H9 (cell line): ENCODE results near the gene NFKBIA. TPM values are rescaled to one million over a fixed set of nuclear protein-coding genes. Genes with fewer than 3 reads are reported as not detected.
A peak's percentile ranks its signal among the peaks of the same experiment; 100 is the strongest.

Experiments
- DNase-seq: peaks from one replicate; pipeline ENCODE4 v3.0.0-alpha.2; 2017
- H2AFZ ChIP-seq: one replicate; pipeline ENCODE4 v1.6.1; 2013; ENCODE audit warnings: mild to moderate bottlenecking, low read length, control low read depth, moderate library complexity
- H2AK5ac ChIP-seq: 2 replicates; pipeline ENCODE4 v1.6.1; 2013; ENCODE audit warnings: low read length, control low read depth, mixed read lengths; ENCODE audit not compliant: insufficient read length
- H2BK120ac ChIP-seq: one replicate; pipeline ENCODE4 v1.6.1; 2013; ENCODE audit warnings: low read depth, mild to moderate bottlenecking, low read length, control low read depth, inconsistent platforms; ENCODE audit not compliant: poor library complexity, severe bottlenecking
- H2BK12ac ChIP-seq: 2 replicates; pipeline ENCODE4 v1.6.1; 2013; ENCODE audit warnings: low read length, control low read depth, mixed read lengths, low read depth; ENCODE audit not compliant: insufficient read length
- H2BK15ac ChIP-seq: 2 replicates; pipeline ENCODE4 v1.6.1; 2013; ENCODE audit warnings: low read depth, low read length, control low read depth
- H2BK20ac ChIP-seq: one replicate; pipeline ENCODE4 v1.6.1; 2013; ENCODE audit warnings: low read depth, mild to moderate bottlenecking, low read length, control low read depth, inconsistent platforms; ENCODE audit not compliant: poor library complexity, severe bottlenecking
- H2BK5ac ChIP-seq: 2 replicates; pipeline ENCODE4 v1.6.1; 2013; ENCODE audit warnings: low read length, control low read depth, mixed read lengths; ENCODE audit not compliant: insufficient read length
- H3K14ac ChIP-seq: 2 replicates; pipeline ENCODE4 v1.6.1; 2013; ENCODE audit warnings: low read length, control low read depth; ENCODE audit not compliant: insufficient read depth
- H3K18ac ChIP-seq: 2 replicates; pipeline ENCODE4 v1.6.1; 2013; ENCODE audit warnings: low read depth, mild to moderate bottlenecking, mixed read lengths, low read length, control low read depth; ENCODE audit not compliant: insufficient read length
- H3K23ac ChIP-seq: 2 replicates; pipeline ENCODE4 v1.6.1; 2013; ENCODE audit warnings: low read length, control low read depth, mixed read lengths, low read depth; ENCODE audit not compliant: insufficient read length
- H3K23me2 ChIP-seq: 2 replicates; pipeline ENCODE4 v1.6.1; 2013; ENCODE audit warnings: low read depth, mild to moderate bottlenecking, mixed read lengths, low read length, control low read depth; ENCODE audit not compliant: insufficient read length, poor library complexity, severe bottlenecking
- H3K27ac ChIP-seq: 2 replicates; pipeline ENCODE4 v1.5.1; 2013; ENCODE audit warnings: low read length, control low read depth, mixed read lengths, low read depth; ENCODE audit not compliant: insufficient read length
- H3K27me3 ChIP-seq: 2 replicates; pipeline ENCODE4 v1.6.1; 2013; ENCODE audit warnings: low read length, control low read depth, inconsistent platforms; ENCODE audit not compliant: insufficient read depth
- H3K4ac ChIP-seq: 2 replicates; pipeline ENCODE4 v1.6.1; 2013; ENCODE audit warnings: low read depth, mild to moderate bottlenecking, control low read depth, inconsistent platforms, low read length, moderate library complexity
- H3K4me1 ChIP-seq: 2 replicates; pipeline ENCODE4 v1.6.1; 2013; ENCODE audit warnings: low read length, control low read depth, inconsistent platforms; ENCODE audit not compliant: insufficient read depth
- H3K4me2 ChIP-seq: 2 replicates; pipeline ENCODE4 v1.6.1; 2013; ENCODE audit warnings: low read length, control low read depth, mixed read lengths; ENCODE audit not compliant: insufficient read length, insufficient read depth
- H3K56ac ChIP-seq: 2 replicates; pipeline ENCODE4 v1.6.1; 2013; ENCODE audit warnings: low read depth, mild to moderate bottlenecking, mixed read lengths, low read length, control low read depth; ENCODE audit not compliant: insufficient read length
- H3K79me1 ChIP-seq: 2 replicates; pipeline ENCODE4 v1.6.1; 2013; ENCODE audit warnings: low read depth, mild to moderate bottlenecking, moderate library complexity, low read length, control low read depth, inconsistent platforms; ENCODE audit not compliant: insufficient read depth, poor library complexity, severe bottlenecking
- H3K79me2 ChIP-seq: 2 replicates; pipeline ENCODE4 v1.6.1; 2013; ENCODE audit warnings: low read length, control low read depth, inconsistent platforms; ENCODE audit not compliant: insufficient read depth
- H3K9ac ChIP-seq: 2 replicates; pipeline ENCODE4 v1.6.1; 2013; ENCODE audit warnings: low read length, control low read depth, mixed read lengths; ENCODE audit not compliant: insufficient read length; ENCODE audit errors: extremely low read depth
- H3K9me3 ChIP-seq: one replicate; pipeline ENCODE4 v1.6.1; 2013; ENCODE audit warnings: low read depth, low read length, inconsistent platforms; ENCODE audit not compliant: control insufficient read depth
- H3T11ph ChIP-seq: one replicate; pipeline ENCODE4 v1.6.1; 2013; ENCODE audit warnings: mild to moderate bottlenecking, low read length, control low read depth, inconsistent platforms
- H4K20me1 ChIP-seq: one replicate; pipeline ENCODE4 v1.6.1; 2013; ENCODE audit not compliant: control insufficient read depth, insufficient read length, insufficient read depth
- H4K5ac ChIP-seq: 2 replicates; pipeline ENCODE4 v1.6.1; 2013; ENCODE audit warnings: low read depth, mild to moderate bottlenecking, mixed read lengths, low read length, control low read depth; ENCODE audit not compliant: insufficient read length
- H4K8ac ChIP-seq: replicated peaks from 2 replicates; pipeline ENCODE4 v1.6.1; 2013; ENCODE audit warnings: low read length, control low read depth, mixed read lengths, low read depth; ENCODE audit not compliant: insufficient read length
- H4K91ac ChIP-seq: 2 replicates; pipeline ENCODE4 v1.6.1; 2013; ENCODE audit warnings: low read depth, mild to moderate bottlenecking, moderate library complexity, mixed read lengths, low read length, control low read depth; ENCODE audit not compliant: insufficient read length
- H3K27ac Mint-ChIP-seq, 3 experiments: 2 replicates in 2 of 3; 3 replicates in 1 of 3; pipeline ENCODE4 v1.8.0; 2020 to 2021; ENCODE audit warnings: mixed read lengths in 3 of 3, mild to moderate bottlenecking in 1 of 3, moderate library complexity in 1 of 3
- H3K27me3 Mint-ChIP-seq: 2 replicates; pipeline ENCODE4 v1.8.0; 2021; ENCODE audit warnings: low read depth, mild to moderate bottlenecking, moderate library complexity, mixed read lengths
- H3K36me3 Mint-ChIP-seq, 3 experiments: 2 replicates in 2 of 3; 3 replicates in 1 of 3; pipeline ENCODE4 v1.8.0; 2020 to 2021; ENCODE audit warnings: low read depth in 3 of 3, mixed read lengths in 3 of 3; ENCODE audit not compliant: insufficient read depth in 1 of 3
- H3K4me1 Mint-ChIP-seq, 2 experiments: 2 replicates each; pipeline ENCODE4 v1.8.0; 2020; ENCODE audit warnings: mixed read lengths in 2 of 2
- H3K4me3 Mint-ChIP-seq, 2 experiments: 2 replicates in 1 of 2; 3 replicates in 1 of 2; pipeline ENCODE4 v1.8.0; 2020 to 2021; ENCODE audit warnings: mild to moderate bottlenecking in 2 of 2, mixed read lengths in 2 of 2, moderate library complexity in 1 of 2
- H3K9me3 Mint-ChIP-seq, 2 experiments: 2 replicates in 1 of 2; 3 replicates in 1 of 2; pipeline ENCODE4 v1.8.0; 2020; ENCODE audit warnings: mild to moderate bottlenecking in 2 of 2, mixed read lengths in 2 of 2, moderate library complexity in 1 of 2
- CTCF ChIP-seq: fragments of 200-600 bp; sonication (generic); conservative IDR thresholded peaks from 3 replicates; pipeline ENCODE4 v1.8.0; 2021; ENCODE audit warnings: antibody characterized with exemption, mild to moderate bottlenecking
- WGBS: extraction: QIAGEN DNeasy Blood & Tissue Kit; methylation state at CpG from one replicate; pipeline ENCODE4 v1.1.7; 2013; ENCODE audit warnings: missing lambda C conversion rate, low lambda C conversion rate, mixed read lengths; ENCODE audit not compliant: insufficient read length; ENCODE audit errors: extremely low coverage; 5-methylcytosine and 5-hydroxymethylcytosine counted together
- total RNA-seq: library from RNA; stranded (reverse); gene quantifications from 2 replicates; pipeline ENCODE4 v1.2.1, GENCODE V29; 2021

Gene NFKBIA
- total RNA-seq, 1 experiment from 2014 or later, result 38.4 TPM

DNA sequence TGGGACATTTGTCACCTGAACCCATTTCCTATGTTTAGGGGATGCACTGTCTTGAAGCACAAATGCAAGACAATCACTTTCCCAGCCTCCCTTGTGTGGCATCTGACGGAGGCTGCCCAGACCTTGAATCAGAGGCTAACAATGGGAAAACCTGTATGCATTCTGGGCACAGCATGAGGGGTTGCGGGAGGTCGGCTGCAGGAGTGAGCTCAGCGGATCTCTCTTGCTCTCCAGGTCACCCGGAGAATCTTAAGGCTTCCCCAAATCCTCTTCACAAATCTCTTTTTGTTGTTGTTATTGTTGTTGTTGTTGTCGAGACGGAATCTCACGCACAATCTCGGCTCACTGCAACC is 15.3 kb downstream of the NFKBIA start:
- Histone ChIP-seq H3K27me3 (no peaks in the 10 kb centered on the region), H4K8ac (no peak overlapping the region), H2AK5ac (no peak overlapping the region), H2BK5ac (no peak overlapping the region), H3T11ph (no peak overlapping the region), H4K5ac (no peak overlapping the region), H3K79me2 (no peaks in the 10 kb centered on the region), H2AFZ (no peak overlapping the region), H4K20me1 (no peaks in the 10 kb centered on the region), H3K9ac (no peak overlapping the region), H3K27ac (no peak overlapping the region), H3K23ac (no peak overlapping the region), H2BK12ac (no peak overlapping the region), H3K4ac (no peak overlapping the region), H2BK15ac (no peak overlapping the region), H3K9me3 (no peaks in the 10 kb centered on the region), H2BK120ac (no peak overlapping the region), H3K4me2 (no peak overlapping the region), H3K14ac (no peak overlapping the region), H3K18ac (no peak overlapping the region), H3K79me1 (no peaks in the 10 kb centered on the region), H3K56ac (no peak overlapping the region), H3K4me1 (no peaks in the 10 kb centered on the region; the same call in 1 of the 2 replicates), H4K91ac (no peak overlapping the region), H3K23me2 (no peaks in the 10 kb centered on the region), H2BK20ac (no peak overlapping the region)
- Mint-ChIP-seq H3K36me3 (no peaks in the 10 kb centered on the region; a peak in 1 of 7 replicates), H3K4me3 (no peak overlapping the region), H3K27ac (0 out of 7 replicates have a peak overlapping the region, but pooled peaks of 1 of the 3 experiments have one; percentile 40), H3K9me3 (no peaks in the 10 kb centered on the region), H3K4me1 (peaks cover 29 to 57% of the 10 kb centered on the region in 2 experiments), H3K27me3 (peaks cover 2% of the 10 kb centered on the region; the same call in 1 of the 2 replicates)
- no peak for TF ChIP-seq CTCF
- whole genome bisulfite sequencing, result no CpG with 5 or more reads among the region's 9 CpGs
- DNase-seq, result no peak
